ENCODE data around the gene C11orf71.

Gene C11orf71

DNA sequence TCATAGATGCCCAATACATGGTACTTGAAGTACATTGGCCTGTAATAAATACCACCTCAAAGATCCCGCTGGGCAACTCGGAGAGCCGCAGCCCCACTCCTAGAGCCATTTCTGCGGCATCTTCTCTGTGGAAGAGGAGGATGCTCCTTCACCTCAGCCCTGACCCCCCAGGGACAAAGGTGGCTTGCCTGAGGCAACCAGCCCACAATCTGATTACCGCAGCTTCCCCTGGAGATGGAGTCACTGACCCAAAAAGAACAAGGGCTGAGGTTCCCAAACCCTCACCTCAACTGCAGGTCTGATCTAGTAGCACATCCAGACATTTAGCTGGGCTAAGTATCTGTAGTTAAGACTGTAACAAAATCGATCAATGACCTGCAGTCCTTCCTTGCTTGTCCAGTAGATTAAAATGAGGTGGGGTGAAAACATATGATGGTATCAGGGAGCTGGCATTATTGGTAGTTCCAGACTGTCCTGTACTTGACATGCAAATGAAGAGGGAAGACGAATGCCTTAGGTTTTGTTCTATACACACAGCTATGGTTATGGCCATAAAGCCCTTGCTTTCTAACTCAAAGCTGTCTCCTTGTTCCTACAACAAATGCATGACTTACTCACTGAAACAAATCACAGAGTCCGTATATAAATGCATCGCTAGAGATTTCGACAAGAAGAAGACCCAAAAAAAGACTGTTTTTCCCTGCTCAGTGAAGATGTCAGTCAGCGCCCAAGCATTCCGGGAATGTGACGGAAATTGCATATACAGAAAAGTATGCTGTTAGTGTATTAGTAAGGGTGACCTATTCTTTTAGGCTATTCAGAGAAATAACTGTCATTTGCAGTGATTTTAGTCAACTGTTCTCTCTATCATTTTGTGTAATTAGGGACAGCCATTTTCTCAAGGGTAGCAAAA is 33.7 kb downstream of the C11orf71 start:
- ATAC-seq (replicated peaks; ENCODE audit: extremely low read depth, poor library complexity, severe bottlenecking) (no peak), DNase-seq (ENCODE audit: low spot score in 2 of 2) (no peak)
- no peaks in the 10 kb centered on the region for H3K9me3 Mint-ChIP-seq
- no peaks in the 10 kb centered on the region for H3K36me3 Mint-ChIP-seq (ENCODE audit: insufficient read depth)
- no peak overlapping the region for H3K4me3 Mint-ChIP-seq
- H3K27me3 Mint-ChIP-seq: peaks cover 69% of the 10 kb centered on the region
- H3K4me1 Mint-ChIP-seq: no peaks in the 10 kb centered on the region
- H3K27ac Mint-ChIP-seq (ENCODE audit: low read depth): no peak overlapping the region

DNA sequence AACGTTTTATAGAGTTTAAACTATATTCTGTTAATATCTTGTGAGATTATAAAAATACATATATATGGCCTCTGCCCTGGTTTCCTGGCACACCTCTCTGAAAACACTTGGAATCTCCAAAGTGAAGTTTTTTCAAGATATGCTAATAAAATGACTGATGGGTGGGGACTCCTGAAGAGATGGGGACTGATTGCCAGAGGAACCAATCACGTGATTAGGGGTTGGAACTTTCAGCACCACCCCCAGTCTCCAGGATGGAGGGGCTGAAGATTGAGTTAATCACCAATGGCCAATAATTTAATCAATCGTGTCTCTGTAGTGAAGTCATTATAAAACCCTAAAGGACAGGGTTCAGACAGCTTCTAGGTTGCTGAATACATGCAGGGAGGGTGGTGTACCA is 37.4 kb downstream of the C11orf71 start:
- Mint-ChIP-seq H3K4me1 (no peaks in the 10 kb centered on the region), H3K27ac (ENCODE audit: low read depth) (no peak overlapping the region), H3K4me3 (no peak overlapping the region), H3K27me3 (peaks cover 69% of the 10 kb centered on the region), H3K9me3 (no peaks in the 10 kb centered on the region), H3K36me3 (ENCODE audit: insufficient read depth) (no peaks in the 10 kb centered on the region)
- no peak for ATAC-seq (replicated peaks; ENCODE audit: extremely low read depth, poor library complexity, severe bottlenecking)
- DNase-seq (ENCODE audit: low spot score in 2 of 2): no peak

GRCh38 chr11:114362326-114362725 is 38.0 kb downstream of the C11orf71 start:
- DNase-seq (ENCODE audit: low spot score in 2 of 2) (no peak), ATAC-seq (replicated peaks; ENCODE audit: extremely low read depth, poor library complexity, severe bottlenecking) (no peak)
- H3K36me3 Mint-ChIP-seq (ENCODE audit: insufficient read depth): no peaks in the 10 kb centered on the region
- no peak overlapping the region for H3K27ac Mint-ChIP-seq (ENCODE audit: low read depth)
- no peaks in the 10 kb centered on the region for H3K9me3 Mint-ChIP-seq
- H3K27me3 Mint-ChIP-seq: peaks cover 69% of the 10 kb centered on the region
- H3K4me1 Mint-ChIP-seq: no peaks in the 10 kb centered on the region
- H3K4me3 Mint-ChIP-seq: no peak overlapping the region

GRCh38 chr11:114359342-114359741 is 41.0 kb downstream of the C11orf71 start:
- Mint-ChIP-seq H3K27ac (ENCODE audit: low read depth) (no peak overlapping the region), H3K36me3 (ENCODE audit: insufficient read depth) (no peaks in the 10 kb centered on the region), H3K9me3 (no peaks in the 10 kb centered on the region), H3K4me1 (no peaks in the 10 kb centered on the region), H3K27me3 (peaks cover 52% of the 10 kb centered on the region), H3K4me3 (no peak overlapping the region)
- ATAC-seq (replicated peaks; ENCODE audit: extremely low read depth, poor library complexity, severe bottlenecking) (no peak), DNase-seq (ENCODE audit: low spot score in 2 of 2) (no peak)

DNA sequence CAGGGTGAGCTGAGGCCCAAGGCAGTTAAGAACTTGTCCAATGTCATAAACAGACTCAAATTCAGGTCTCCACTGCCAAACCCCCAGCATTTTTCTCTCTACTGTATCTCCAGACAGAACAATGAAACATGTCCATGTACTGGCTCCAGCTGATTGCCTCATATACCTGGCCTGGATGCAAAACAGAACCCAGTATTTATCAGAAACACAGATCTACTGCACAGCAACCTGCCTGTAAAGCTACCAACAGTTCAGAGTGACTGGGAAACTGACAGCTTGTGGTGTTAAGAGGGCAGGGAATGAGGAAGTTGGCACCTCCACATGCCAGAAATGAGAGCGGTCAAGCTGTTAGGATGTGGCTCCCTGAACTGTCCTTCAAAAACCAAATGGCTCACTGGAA is 41.6 kb downstream of the C11orf71 start:
- DNase-seq (ENCODE audit: low spot score in 2 of 2) (no peak), ATAC-seq (replicated peaks; ENCODE audit: extremely low read depth, poor library complexity, severe bottlenecking) (no peak)
- H3K9me3 Mint-ChIP-seq: no peaks in the 10 kb centered on the region
- H3K27ac Mint-ChIP-seq (ENCODE audit: low read depth): no peak overlapping the region
- no peaks in the 10 kb centered on the region for H3K4me1 Mint-ChIP-seq
- no peak overlapping the region for H3K4me3 Mint-ChIP-seq
- peaks cover 46% of the 10 kb centered on the region for H3K27me3 Mint-ChIP-seq
- H3K36me3 Mint-ChIP-seq (ENCODE audit: insufficient read depth): no peaks in the 10 kb centered on the region

DNA sequence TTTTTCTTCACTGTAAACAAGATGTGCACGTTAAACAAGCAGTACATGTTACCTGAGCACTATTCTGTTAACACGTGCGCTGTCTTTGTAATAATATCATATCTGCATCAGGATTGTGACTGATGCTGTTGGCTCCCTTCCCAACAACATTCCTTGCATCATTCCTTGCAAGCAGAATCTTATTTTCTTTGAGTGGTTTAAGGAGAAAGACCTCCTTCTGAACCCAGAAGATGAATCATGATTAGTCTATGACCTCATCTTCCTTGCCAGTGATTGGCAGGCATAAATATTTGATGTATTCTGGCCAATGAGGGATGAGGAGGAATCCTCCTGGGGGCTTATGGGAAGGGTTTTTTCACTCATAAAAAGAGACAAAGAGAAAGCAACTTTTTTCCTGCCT is 46.2 kb downstream of the C11orf71 start:
- H3K4me1 Mint-ChIP-seq: no peaks in the 10 kb centered on the region
- DNase-seq (ENCODE audit: low spot score in 2 of 2): no peak
- H3K4me3 Mint-ChIP-seq: no peak overlapping the region
- no peak overlapping the region for H3K27ac Mint-ChIP-seq (ENCODE audit: low read depth)
- H3K9me3 Mint-ChIP-seq: no peaks in the 10 kb centered on the region
- H3K27me3 Mint-ChIP-seq: peaks cover 18% of the 10 kb centered on the region
- no peaks in the 10 kb centered on the region for H3K36me3 Mint-ChIP-seq (ENCODE audit: insufficient read depth)
- ATAC-seq (replicated peaks; ENCODE audit: extremely low read depth, poor library complexity, severe bottlenecking): no peak

DNA sequence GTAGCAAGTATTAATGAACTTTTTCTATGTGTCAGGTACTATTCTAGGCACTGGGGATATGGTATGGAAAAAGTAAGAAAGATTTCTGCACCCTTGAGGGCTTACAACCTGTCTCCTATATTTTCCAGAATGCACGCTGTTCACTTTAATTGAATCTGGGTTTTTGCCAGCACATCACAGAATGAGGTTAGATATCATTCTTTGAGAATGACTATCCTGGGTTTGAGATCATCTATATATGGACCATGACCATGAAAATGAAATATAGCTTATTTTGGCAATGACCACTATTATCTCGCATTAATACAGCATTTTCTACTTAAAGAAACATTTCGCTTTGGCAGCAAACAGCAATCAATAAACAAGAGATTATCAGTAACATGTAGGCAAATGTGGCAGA is 46.9 kb downstream of the C11orf71 start:
- Mint-ChIP-seq H3K27ac (ENCODE audit: low read depth) (no peak overlapping the region), H3K4me3 (no peak overlapping the region), H3K36me3 (ENCODE audit: insufficient read depth) (no peaks in the 10 kb centered on the region), H3K4me1 (no peaks in the 10 kb centered on the region), H3K9me3 (no peaks in the 10 kb centered on the region), H3K27me3 (peaks cover 18% of the 10 kb centered on the region)
- ATAC-seq (replicated peaks; ENCODE audit: extremely low read depth, poor library complexity, severe bottlenecking) (no peak), DNase-seq (ENCODE audit: low spot score in 2 of 2) (no peak)

DNA sequence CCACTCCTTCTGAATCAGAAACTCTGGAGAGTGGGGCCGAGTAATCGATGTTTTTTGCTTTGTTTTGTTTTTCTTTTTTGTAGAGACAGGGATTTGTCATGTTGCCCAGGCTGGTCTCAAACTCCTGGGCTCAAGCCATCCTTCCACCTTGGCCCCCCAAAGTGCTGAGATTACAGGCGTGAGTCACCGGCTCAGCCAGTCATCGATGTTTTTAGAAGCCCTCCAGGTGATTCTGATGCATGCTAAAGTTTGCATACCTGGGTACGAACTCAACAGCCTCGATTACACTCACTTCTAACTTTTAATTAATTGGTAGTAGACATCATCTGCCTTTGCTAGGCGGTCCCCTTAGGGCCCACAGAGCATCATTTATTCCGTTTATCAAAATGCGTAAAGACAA is 50.3 kb downstream of the C11orf71 start:
- ATAC-seq (replicated peaks; ENCODE audit: extremely low read depth, poor library complexity, severe bottlenecking) (no peak), DNase-seq (ENCODE audit: low spot score in 2 of 2) (no peak)
- H3K4me1 Mint-ChIP-seq: no peaks in the 10 kb centered on the region
- H3K27ac Mint-ChIP-seq (ENCODE audit: low read depth): no peak overlapping the region
- no peaks in the 10 kb centered on the region for H3K9me3 Mint-ChIP-seq
- no peaks in the 10 kb centered on the region for H3K36me3 Mint-ChIP-seq (ENCODE audit: insufficient read depth)
- no peak overlapping the region for H3K4me3 Mint-ChIP-seq
- H3K27me3 Mint-ChIP-seq: peaks cover 1% of the 10 kb centered on the region
